Adrenal gland (tissue), 5 donors: ENCODE data around the gene MRPS18B.

Experiments
- POLR2A ChIP-seq, 2 donors: fragments of 450-650 bp; IDR thresholded peaks; one replicate each; pipeline ENCODE4 v1.6.1; 2017; ENCODE audit warnings: antibody characterized with exemption in 2 of 2, mild to moderate bottlenecking in 2 of 2, moderate library complexity in 1 of 2
- TF ChIP-seq, protein P1 (sequence below), 6 experiments: fragments of 450-650 bp in 4 of 6; fragments of 200-600 bp in 2 of 6; sonication (generic) in 1 of 6; IDR thresholded peaks; 1 replicate in 5 of 6; 2 replicates in 1 of 6; pipeline versions ENCODE4 v1.5.1 to v1.8.0; 2016 to 2021; ENCODE audit warnings: antibody characterized with exemption in 6 of 6, mild to moderate bottlenecking in 2 of 6, moderate library complexity in 1 of 6
- donor health status: DM: no; HTN: no; CAD: no.

DNA sequence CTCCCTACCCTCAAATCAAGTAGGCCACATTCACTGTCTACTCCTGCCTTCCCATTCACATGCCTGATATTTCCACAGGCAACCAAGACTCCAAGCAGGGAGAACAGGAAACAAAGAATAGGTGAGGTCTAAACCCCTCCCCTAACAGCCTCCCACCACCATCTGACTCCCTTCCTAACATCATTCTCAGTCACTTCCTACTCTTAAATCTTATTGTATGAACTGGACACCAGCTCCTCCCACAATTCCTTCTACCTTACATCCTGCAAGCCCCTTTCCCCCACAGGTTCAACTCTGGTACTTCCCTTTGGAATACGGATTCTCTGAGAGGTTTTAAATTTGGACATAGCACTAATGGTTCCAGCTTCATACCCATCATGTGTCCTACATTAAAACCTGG is 28.3 kb downstream of the MRPS18B start:
- TF ChIP-seq, protein P1, sequence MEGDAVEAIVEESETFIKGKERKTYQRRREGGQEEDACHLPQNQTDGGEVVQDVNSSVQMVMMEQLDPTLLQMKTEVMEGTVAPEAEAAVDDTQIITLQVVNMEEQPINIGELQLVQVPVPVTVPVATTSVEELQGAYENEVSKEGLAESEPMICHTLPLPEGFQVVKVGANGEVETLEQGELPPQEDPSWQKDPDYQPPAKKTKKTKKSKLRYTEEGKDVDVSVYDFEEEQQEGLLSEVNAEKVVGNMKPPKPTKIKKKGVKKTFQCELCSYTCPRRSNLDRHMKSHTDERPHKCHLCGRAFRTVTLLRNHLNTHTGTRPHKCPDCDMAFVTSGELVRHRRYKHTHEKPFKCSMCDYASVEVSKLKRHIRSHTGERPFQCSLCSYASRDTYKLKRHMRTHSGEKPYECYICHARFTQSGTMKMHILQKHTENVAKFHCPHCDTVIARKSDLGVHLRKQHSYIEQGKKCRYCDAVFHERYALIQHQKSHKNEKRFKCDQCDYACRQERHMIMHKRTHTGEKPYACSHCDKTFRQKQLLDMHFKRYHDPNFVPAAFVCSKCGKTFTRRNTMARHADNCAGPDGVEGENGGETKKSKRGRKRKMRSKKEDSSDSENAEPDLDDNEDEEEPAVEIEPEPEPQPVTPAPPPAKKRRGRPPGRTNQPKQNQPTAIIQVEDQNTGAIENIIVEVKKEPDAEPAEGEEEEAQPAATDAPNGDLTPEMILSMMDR (IDR thresholded peaks at IDR 0.05) = no peak
- TF ChIP-seq POLR2A (IDR thresholded peaks at IDR 0.05) = no peak
